GM21786 (cell line): ENCODE results near the gene ANKIB1.
A peak's percentile ranks its signal among the peaks of the same experiment; 100 is the strongest.

Source experiments
- ATAC-seq: cut with Tn5 transposase; IDR thresholded peaks from one replicate; pipeline ENCODE4 v1.9.1; 2021; ENCODE audit not compliant: unreplicated experiment

ANKIB1 gene

DNA sequence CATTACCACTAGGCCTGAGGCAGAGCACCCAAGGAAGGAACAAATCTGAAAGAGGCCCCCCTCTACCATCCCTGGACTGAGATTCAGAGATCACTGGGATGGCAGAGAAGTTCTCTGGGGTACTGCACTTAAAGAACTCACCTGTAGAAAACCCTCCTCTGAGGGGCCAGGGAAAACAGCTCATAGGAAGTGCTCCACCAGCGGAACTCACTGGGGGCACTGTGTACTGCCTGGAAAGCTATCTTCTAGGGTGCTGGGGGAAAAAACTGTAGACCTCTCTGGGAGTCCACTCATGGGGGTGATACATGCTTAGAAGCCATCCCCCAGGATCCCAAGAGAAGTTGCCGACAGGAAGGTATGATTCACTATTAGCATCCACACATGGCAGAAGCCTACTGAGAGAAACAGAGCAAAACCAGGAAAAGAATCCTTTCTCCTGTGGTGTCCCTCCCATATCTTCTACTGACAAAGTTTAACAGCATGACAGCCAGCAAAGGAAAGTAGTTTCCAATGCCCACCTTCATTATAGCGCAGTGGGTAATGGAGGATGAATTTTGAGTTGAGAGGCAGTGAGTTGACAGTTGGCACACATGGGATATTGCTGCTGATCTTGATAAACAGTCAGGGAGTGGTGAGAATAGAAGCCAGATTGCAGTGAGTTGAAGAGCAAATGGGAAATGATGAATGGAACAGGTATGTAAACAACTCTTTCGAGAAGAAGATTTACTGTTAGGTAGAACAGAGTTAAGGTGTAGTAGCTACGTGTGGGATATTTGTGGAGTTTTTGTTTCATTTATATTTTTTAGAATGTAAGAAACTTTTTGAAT lies 20.9 kb downstream of the ANKIB1 start:
- no peak for ATAC-seq

DNA sequence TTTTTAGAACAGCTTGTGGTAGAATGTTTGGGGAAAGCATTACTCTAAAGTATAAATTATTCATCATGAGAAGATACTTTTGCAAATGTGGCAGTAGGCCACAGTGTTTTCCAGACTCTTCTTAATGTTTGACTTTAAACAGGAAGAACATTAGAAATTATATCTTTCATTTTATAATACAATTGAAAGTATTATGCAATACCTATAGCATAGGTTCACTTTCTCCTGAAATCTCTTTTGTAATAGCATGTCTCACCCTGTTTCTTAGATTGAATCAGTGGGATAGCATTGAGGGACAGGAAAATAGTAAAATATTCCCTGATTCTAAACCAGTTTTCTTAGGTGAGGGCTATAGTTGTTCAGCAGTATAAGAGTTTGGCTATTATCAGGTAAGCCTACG lies 23.1 kb downstream of the ANKIB1 start:
- ATAC-seq, result no peak

DNA sequence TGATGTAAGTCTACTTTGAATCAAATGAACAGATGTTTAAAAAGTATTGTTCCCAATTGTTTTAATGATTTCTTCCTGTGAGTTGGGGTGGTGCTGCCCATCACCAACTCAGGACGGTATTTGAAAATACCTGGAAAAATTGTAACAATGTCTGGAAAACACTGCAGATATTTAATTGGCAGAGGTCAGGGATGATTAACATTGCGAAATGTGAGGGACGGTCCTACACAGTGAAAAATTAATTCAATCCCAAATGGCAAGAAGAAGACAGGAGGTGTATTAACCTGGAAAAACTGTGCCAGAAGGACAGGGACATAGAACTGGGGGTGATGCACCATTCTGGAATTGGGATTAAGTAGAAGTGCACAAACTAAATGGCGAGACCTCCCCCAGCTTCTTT lies 29.6 kb downstream of the ANKIB1 start:
- no peak for ATAC-seq

DNA sequence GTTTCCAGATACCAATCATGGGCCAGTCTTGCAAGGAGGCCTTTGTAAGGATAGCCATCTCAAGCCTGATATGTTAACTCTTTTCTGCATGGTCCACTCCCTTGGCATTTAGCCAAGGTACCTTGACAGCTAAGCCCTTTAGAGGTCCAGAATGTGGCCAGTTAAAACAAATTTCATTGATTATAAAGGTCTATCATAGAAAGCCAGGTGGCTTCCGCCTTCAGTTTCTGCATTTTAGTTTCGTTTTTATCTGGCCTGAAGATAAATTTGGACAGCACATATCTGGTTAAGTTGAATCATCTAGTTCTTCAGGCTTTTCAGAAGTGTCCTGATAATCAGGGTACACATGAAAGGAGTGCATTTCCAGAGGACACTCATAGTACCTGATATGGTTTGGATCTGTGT lies 30.7 kb downstream of the ANKIB1 start:
- ATAC-seq, result peak; percentile 88

DNA sequence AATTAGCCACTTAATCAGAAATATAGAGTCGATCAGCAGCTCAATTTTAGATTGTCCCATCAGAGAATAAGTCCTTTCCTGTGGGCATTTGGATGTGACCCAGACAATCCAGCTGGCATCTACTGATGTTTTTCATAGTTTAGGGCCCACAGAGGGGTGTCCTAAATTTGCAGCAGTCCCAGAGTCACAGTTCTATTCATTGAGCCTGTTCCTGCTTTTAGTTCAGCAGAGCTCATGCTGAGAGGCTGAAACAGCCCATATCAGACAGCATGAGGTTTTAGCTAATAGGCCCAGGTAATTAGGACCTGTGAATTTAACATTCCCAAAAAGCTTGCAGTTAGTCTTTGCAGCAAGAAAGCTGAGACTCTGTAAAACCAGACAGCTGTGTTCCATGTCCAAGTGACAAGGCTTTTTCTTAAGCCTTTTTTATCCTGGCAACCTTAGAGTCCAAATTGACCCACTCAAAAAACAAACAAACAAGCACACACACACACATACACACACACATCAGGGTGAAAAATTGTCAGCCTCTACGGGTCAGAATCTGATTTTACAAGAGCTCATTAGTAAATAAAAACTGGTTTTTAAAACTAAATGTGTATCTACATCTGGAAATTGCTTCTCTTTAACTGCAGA lies 33.7 kb downstream of the ANKIB1 start:
- ATAC-seq, result no peak

DNA sequence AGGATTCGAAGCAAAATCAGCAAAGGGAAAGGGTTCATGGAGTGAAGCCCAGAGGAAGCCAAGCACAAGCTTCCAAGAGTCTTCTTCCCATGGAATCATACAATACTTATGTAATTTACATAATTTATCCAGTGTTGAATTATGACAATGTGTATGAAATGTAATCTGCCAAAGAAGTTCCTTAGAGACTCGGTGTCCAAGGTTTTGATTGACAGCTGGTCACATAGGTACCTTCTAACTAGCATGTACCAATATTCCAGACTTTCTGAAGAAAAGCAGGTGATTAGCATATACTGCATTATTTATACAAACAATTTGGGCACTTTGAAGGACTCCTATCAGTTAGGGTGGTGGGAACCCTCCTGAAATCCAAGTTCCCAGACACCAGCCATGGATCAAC lies 35.3 kb downstream of the ANKIB1 start:
- no peak for ATAC-seq

DNA sequence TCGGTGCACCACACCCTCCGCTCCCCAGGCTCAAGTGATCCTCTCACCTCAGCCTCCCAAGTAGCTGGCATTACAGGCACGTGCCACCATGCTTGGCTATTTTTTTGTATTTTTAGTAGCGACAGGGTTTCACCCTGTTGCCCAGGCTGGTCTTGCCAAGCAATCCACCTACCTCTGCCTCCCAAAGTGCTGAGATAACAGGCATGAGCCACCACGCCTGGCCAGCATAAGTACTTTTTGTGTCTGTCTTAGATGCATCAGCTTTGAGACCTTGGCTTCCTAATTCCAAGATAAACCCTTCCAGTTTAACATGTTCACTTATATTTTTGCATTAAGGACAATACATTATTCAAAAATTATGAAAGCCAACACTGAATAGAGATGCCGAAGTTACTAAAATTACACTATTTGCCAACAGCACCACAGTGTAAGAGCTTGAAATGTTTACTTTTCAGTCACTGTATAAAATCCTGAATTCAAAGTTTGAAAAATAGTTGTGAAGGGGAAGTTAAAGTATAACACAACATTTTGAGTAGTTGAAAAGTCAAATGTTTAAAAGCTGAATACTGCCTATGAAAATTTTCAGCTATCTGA lies 36.5 kb downstream of the ANKIB1 start:
- ATAC-seq, result no peak

DNA sequence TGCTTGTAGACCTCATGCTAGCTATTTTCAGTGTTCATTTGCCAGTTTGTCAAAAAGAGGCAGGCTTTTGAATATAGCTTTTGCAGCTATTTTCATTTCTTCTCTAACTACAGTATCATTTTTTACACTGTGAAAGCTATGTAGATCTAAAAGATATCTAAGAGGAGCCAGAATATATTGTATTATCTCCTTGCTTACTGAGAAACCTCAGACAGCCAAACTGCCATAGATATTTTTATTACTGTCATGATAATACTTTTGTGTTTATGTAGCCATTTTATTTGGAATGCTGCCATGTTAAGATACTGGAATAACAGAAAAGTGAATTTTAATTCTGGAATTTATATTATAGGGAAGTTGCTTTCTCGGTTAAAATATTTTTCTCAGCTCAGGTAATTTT lies 37.2 kb downstream of the ANKIB1 start:
- ATAC-seq, result no peak

DNA sequence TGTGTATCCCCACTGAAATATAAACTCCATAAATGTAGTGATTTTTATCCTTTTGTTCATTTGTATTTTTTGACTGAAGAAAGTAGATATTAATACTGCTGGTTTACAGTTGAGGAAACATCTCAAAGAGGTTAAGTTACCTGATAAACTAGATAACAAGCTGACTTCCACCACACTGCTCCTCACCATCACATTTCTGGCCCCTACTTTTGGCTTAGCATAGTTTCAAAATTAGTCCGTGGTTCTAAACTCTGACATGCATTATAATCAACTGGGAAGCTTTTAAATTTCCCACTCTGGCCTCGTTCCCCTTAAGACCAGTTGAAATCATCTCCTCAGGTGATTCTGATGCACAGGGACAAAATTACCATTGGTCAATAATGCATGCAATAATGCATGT lies 43.5 kb downstream of the ANKIB1 start:
- ATAC-seq, result no peak

DNA sequence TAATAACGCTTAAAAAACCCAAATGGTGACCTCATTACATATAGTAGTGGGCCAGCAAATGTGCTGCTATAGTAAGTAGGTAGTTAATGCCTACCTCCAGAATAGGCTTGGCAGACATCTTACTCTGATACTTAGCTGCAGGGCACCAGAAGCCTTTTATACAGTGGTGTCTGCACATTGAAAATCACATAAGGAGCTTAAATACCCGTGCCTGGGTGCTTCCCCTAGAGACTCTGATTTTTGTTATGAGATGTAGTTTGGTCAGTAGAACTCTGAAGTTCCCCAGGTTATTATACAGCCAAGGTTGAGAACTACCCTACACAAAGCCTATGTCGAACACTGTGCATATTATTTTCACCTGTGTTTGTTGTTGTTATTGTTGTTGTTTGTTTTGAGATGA lies 47.2 kb downstream of the ANKIB1 start:
- ATAC-seq, result no peak

DNA sequence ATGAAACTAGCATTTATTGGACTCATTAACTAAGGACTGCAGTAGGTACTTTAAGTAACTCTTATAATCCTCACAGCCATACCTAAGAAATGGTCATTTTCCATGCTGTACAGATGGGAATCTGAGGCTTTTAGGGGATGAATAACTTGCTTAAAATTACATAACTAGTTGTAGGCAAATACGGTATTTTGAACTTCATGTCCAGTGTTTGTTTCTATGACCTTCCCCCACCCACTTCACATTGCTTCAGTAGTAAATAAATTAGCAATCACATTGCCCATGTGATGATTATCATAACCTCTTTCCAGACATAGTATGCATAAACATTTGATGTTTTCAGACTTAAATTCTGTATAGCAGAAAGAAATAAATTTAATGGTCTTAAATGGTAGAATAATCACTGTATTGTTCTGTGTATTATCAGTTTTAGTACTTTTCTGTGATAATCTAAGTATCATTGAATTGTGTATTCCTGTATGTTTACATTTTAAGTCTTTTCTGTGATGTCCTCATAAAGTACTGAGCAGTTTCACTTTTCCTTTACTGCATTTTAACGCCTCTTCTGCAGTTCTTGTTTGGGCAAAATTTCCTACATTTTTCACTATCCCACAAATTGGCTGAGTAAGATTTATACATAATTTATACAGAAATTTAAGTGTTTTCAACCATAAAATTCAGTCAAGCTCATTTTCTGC lies 48.3 kb downstream of the ANKIB1 start:
- no peak for ATAC-seq

DNA sequence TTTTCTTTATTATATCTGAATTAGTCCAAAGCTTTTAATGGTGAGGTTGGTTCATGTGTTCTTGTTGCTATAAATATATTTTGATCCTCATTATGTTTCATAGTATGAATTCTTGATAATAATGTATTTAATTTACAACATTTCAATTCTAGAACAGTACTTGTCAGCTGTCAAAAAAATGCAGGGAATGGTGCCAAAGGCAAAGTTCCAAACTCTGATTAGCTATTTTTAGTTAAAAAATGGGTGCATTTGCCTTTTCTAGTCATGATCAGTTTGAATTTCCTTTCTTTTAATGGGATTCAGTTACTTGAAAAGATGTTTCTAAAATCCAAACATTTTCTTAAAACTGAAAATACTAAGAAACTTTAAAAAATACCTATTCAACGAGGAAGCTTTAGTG lies 49.6 kb downstream of the ANKIB1 start:
- no peak for ATAC-seq

DNA sequence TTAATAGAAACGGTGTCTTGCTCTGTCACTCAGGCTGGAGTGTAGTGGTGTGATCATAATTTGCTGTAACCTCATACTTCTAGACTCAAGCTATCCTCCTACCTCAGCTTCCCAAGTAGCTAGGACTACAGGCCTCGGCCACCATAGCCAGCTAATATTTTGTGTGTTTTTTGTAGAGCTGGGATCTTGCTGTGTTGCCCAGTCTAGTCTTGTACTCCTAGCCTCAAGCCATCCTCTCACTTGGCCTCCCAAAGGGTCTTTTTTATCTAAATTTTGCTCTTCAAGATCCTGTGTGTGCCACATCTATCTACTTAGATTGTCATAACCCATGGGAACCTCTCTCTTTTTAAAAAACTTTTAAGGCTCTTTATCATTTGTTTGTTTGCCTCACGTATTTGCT lies 50.5 kb downstream of the ANKIB1 start:
- ATAC-seq, result no peak

DNA sequence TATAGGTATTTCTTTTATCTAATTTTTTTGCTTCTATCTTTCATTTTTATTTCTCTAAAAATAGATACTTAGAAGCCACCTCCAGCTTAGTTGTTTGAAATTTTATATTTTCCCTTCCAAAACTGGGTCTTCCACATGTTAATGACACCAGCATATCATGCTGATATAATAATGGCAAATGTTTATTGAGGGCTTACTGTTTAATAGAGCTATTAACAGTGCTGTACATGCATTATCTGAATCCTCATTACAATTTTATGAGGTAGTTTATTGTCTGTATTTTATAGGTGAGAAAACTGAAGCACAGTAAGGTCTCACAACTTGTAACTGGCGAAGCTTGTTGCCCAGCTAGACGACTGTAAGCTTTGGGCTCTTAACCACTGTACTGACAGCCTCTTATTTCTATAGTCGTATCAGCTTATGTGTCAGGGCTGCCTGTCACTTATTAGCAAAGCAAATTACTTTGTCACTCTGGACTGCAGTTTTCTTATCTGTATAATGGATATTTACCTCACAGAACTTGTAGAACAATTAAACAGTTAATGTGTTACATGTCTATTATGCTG lies 51.2 kb downstream of the ANKIB1 start:
- no peak for ATAC-seq

DNA sequence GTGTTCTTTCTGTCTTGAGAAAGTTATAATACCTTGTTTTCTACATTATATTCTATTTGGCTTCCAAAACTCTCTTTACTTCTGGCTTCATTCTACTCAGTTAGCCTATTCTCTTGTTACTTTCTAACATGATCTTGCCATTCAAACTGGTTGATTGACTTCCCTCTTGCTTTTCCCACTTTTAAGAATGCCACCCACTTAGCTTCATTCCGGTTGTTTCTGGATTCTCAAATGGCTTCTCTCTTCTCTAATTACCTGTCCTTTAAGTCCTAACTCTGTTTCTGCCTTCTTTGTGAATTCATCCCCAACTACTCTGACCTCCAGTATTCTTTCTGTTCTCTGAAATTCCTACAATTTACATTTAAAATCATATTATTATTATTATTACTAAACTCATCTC lies 52.0 kb downstream of the ANKIB1 start:
- ATAC-seq, result no peak

DNA sequence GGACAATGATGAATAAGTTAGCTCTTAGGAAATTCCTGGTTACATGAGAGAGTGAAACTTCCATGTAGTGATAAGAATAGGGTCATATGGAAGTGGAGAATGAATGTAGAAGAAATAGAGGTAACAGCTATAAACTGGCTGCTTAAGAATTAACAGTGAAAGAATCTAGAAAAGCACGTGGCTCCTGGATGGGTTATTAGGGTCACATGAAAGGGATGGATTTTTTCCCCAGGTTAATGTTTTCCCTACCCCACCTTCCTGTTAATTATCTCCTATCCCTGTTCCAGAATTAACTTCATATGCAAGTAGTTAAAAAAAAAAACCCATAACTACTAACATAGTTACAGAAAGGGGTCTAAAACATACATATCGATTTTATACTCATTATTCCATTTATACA lies 58.0 kb downstream of the ANKIB1 start:
- ATAC-seq, result no peak

DNA sequence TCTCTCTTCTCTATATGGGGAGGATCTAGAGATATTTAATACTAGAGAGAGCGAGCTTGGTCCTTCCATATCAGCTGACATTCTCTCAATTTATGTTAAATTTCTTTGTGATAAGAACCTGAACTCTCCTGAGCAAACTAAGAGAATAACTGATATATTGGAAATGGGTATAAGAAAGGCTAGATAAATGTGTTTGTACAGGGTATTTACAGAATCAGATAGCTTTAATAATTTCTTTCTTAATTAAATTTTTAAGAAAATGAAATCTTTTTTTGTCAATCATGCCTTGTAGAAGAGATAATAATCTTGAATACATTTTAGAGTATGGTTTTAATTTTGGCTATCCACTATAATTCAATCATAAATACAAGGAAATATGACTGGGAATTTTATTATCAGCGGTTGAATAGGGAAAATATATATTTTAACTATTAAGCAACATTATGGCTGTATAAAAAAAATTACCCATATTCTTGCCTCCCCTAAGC lies 58.7 kb downstream of the ANKIB1 start:
- no peak for ATAC-seq

DNA sequence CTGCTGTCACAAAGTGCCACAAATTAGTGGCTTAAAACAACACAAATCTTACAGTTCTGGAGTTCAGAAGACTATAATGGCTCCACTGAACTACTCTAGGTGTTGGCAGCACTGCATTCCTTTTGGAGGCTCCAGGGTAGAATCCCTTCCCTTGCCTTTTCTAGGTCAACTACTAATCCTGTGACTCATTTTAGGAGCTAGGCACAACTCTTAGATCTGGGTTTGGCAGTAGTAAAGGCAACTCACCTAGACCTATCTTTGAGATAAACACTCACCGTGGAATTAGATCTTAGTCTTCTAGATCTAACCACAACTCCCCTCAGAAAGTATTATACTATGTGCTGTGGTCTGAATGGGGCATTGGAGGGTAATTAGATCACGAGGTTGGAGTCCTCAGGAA lies 60.4 kb downstream of the ANKIB1 start:
- ATAC-seq, result no peak

DNA sequence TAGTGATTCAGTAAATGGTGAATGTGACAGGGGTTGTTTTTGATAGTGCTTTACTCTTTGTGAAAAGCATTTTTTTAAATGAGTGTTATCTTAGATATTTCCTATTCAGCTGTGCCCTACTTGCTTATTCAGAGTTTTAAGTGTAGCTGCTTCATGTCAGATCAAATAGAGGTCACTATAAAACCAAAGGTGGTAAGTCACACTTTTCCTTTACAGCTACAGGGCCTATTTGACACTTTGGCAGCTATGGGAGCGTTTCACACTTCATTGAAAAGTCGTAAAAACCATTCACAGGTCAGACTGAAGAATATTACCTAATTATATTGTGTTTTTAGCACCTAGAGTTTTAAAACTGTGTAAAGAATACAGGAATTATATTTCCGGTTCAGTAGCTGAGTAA lies 67.3 kb downstream of the ANKIB1 start:
- ATAC-seq, result no peak

DNA sequence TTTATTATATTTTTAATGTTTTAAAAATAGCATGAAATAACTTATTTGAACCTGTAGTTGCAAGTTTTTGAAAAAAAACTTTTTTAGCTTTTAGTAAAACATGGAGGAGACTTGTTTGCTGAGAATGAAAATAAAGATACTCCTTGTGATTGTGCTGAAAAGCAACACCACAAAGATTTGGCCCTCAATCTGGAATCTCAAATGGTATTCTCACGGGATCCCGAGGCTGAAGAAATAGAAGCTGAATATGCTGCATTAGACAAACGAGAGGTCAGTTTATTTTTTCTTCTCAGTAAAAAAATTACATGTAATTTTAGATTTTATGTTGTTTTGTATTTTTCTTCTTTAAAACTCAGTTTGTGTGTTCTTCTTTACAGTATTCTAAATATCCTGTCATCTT lies 73.5 kb downstream of the ANKIB1 start:
- no peak for ATAC-seq

DNA sequence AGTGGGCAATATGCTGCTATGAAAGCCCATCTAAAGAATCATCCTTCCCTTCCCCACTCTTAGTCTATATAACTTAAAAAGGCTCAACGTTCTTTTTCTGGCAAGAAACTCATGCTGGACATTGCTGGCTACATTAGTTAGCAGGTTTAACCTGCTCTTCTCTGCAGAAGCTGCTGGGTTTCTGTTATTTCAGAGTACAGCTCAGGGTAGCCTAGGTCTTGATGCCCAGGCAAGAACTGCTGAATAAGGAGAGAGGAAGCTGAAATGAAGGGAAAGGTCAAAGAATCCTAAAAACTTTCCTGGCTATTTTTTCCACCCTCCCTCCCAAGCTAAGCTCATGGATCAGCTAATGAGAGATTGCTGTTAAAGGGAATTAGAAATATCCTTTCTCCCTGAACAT lies 79.4 kb downstream of the ANKIB1 start:
- no peak for ATAC-seq
